K562 (cell line): ENCODE results near the gene PHF19.

ENCODE experiments used
- CBFA2T3 ChIP-seq: fragments of 450-650 bp; IDR thresholded peaks from 2 replicates; pipeline ENCODE4 v1.6.1; 2017
- FOXA1 ChIP-seq: fragments of 450-650 bp; IDR thresholded peaks from 2 replicates; pipeline ENCODE4 v1.6.1; 2016; ENCODE audit warnings: mild to moderate bottlenecking, borderline replicate concordance
- MTA3 ChIP-seq: fragments of 450-650 bp; formaldehyde crosslinking; IDR thresholded peaks from 2 replicates; pipeline ENCODE4 v1.6.1; 2017; ENCODE audit warnings: mild to moderate bottlenecking, borderline replicate concordance
- NFE2 ChIP-seq: IDR thresholded peaks from 2 replicates; pipeline ENCODE4 v1.6.1; 2014; ENCODE audit warnings: antibody characterized with exemption, low read depth
- PCBP1 ChIP-seq: fragments of 200-400 bp; formaldehyde crosslinking; IDR thresholded peaks from 2 replicates; pipeline ENCODE4 v1.6.1; 2018; ENCODE audit warnings: mild to moderate bottlenecking, low read depth, low read length; ENCODE audit not compliant: poor library complexity, severe bottlenecking
- POLR2A ChIP-seq: fragments of 450-650 bp; conservative IDR thresholded peaks from 2 replicates; pipeline ENCODE4 v1.6.1; 2016
- SIRT6 ChIP-seq: IDR thresholded peaks from one replicate; pipeline ENCODE4 v1.6.1; 2012; ENCODE audit warnings: low read depth, mild to moderate bottlenecking, control low read depth, inconsistent platforms, low read length, moderate library complexity
- ZNF124 ChIP-seq: sonication (generic); formaldehyde crosslinking; IDR thresholded peaks from 2 replicates; pipeline ENCODE4 v1.8.1; 2022; ENCODE audit warnings: missing genetic modification reagents
- TF ChIP-seq, protein P1 (sequence below): fragments of 450-650 bp; IDR thresholded peaks from 2 replicates; pipeline ENCODE4 v1.6.1; 2018; ENCODE audit warnings: mild to moderate bottlenecking, low read depth; ENCODE audit not compliant: partially characterized antibody
- TF ChIP-seq, protein P2 (sequence below): fragments of 200-800 bp; sonication (Bioruptor generic); IDR thresholded peaks from 2 replicates; pipeline ENCODE4 v1.6.1; 2017; ENCODE audit warnings: missing genetic modification characterization, missing compliant biosample characterization
- TF ChIP-seq, protein P3 (sequence below): fragments of 200-800 bp; sonication (Bioruptor generic); IDR thresholded peaks from 2 replicates; pipeline ENCODE4 v1.6.1; 2016; ENCODE audit warnings: missing genetic modification characterization, missing compliant biosample characterization

DNA sequence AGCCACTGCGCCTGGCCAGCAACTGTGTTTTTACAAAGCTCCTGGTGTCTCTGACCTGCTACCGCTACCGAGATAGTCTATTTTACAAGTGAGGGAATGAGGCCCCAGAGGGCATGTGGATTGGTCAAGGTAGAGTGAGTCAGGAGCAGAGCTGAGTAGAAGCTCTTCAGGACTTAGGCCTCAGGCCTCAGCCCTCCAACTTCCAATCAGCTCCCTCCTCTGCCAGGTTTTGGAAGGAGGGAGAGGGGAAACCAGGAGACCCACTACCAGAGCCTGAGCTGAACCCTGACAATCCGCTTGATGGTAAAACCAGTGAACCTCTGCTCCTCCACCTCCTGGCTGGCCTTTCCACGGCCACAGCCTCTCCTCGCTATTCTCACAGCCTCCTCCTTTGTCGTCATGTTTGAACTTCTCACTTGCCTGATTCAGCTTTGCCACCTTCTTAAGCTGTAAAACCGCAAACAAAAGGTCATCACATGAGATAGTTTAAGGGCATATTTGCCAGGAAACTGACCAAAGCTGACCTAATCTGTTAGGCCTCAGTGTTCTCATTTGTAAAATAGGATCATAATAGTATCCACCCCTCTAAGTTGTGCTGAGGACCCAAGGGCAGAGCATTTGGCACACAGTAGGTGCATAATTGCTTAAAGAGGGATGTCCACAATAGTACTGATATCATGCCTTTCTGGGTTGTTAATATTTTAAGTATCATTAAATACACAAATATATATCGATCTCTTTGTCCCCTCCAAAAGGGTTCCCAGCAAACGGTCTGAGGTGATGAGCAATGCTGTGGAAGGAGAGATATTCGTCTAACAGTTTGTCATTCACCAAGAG lies 47.9 kb upstream of the PHF19 start:
- TF ChIP-seq NFE2 (no peak), ZNF124 (no peak), MTA3 (no peak), POLR2A (no peak), SIRT6 (no peak), CBFA2T3 (no peak), FOXA1 (no peak), PCBP1 (no peak)
- TF ChIP-seq, protein P1, sequence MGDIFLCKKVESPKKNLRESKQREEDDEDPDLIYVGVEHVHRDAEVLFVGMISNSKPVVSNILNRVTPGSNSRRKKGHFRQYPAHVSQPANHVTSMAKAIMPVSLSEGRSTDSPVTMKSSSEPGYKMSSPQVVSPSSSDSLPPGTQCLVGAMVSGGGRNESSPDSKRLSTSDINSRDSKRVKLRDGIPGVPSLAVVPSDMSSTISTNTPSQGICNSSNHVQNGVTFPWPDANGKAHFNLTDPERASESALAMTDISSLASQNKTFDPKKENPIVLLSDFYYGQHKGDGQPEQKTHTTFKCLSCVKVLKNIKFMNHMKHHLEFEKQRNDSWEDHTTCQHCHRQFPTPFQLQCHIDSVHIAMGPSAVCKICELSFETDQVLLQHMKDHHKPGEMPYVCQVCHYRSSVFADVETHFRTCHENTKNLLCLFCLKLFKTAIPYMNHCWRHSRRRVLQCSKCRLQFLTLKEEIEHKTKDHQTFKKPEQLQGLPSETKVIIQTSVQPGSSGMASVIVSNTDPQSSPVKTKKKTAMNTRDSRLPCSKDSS = no peak
- TF ChIP-seq, protein P2, sequence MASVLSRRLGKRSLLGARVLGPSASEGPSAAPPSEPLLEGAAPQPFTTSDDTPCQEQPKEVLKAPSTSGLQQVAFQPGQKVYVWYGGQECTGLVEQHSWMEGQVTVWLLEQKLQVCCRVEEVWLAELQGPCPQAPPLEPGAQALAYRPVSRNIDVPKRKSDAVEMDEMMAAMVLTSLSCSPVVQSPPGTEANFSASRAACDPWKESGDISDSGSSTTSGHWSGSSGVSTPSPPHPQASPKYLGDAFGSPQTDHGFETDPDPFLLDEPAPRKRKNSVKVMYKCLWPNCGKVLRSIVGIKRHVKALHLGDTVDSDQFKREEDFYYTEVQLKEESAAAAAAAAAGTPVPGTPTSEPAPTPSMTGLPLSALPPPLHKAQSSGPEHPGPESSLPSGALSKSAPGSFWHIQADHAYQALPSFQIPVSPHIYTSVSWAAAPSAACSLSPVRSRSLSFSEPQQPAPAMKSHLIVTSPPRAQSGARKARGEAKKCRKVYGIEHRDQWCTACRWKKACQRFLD (CRISPR knock-in tag) = no peak
- TF ChIP-seq, protein P3, sequence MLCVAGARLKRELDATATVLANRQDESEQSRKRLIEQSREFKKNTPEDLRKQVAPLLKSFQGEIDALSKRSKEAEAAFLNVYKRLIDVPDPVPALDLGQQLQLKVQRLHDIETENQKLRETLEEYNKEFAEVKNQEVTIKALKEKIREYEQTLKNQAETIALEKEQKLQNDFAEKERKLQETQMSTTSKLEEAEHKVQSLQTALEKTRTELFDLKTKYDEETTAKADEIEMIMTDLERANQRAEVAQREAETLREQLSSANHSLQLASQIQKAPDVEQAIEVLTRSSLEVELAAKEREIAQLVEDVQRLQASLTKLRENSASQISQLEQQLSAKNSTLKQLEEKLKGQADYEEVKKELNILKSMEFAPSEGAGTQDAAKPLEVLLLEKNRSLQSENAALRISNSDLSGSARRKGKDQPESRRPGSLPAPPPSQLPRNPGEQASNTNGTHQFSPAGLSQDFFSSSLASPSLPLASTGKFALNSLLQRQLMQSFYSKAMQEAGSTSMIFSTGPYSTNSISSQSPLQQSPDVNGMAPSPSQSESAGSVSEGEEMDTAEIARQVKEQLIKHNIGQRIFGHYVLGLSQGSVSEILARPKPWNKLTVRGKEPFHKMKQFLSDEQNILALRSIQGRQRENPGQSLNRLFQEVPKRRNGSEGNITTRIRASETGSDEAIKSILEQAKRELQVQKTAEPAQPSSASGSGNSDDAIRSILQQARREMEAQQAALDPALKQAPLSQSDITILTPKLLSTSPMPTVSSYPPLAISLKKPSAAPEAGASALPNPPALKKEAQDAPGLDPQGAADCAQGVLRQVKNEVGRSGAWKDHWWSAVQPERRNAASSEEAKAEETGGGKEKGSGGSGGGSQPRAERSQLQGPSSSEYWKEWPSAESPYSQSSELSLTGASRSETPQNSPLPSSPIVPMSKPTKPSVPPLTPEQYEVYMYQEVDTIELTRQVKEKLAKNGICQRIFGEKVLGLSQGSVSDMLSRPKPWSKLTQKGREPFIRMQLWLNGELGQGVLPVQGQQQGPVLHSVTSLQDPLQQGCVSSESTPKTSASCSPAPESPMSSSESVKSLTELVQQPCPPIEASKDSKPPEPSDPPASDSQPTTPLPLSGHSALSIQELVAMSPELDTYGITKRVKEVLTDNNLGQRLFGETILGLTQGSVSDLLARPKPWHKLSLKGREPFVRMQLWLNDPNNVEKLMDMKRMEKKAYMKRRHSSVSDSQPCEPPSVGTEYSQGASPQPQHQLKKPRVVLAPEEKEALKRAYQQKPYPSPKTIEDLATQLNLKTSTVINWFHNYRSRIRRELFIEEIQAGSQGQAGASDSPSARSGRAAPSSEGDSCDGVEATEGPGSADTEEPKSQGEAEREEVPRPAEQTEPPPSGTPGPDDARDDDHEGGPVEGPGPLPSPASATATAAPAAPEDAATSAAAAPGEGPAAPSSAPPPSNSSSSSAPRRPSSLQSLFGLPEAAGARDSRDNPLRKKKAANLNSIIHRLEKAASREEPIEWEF (CRISPR knock-in tag) = no peak
